GM23338 (cell line): Measurements from ENCODE around the gene APP.

Experiments
- CREB1 ChIP-seq: fragments of 250-450 bp; sonication (Bioruptor Pico); IDR thresholded peaks from 2 replicates; pipeline ENCODE4 v1.5.0; 2020; ENCODE audit warnings: low read depth, mild to moderate bottlenecking, moderate library complexity
- ETS1 ChIP-seq: IDR thresholded peaks from 2 replicates; pipeline ENCODE4 v1.6.1; 2016; ENCODE audit warnings: antibody characterized with exemption
- EZH2 ChIP-seq: fragments of 200-600 bp; sonication (generic); IDR thresholded peaks from one replicate; pipeline ENCODE4 v1.8.0; 2017; ENCODE audit warnings: antibody characterized with exemption, mild to moderate bottlenecking, low read depth; ENCODE audit not compliant: unreplicated experiment
- EZH2phosphoT487 ChIP-seq: fragments of 200-600 bp; sonication (generic); IDR thresholded peaks from one replicate; pipeline ENCODE4 v1.8.1; 2018; ENCODE audit warnings: antibody characterized with exemption; ENCODE audit not compliant: unreplicated experiment
- JUNB ChIP-seq: IDR thresholded peaks from one replicate; pipeline ENCODE4 v1.6.1; 2016; ENCODE audit warnings: antibody characterized with exemption; ENCODE audit not compliant: unreplicated experiment
- NANOG ChIP-seq: IDR thresholded peaks from 2 replicates; pipeline ENCODE4 v1.6.1; 2016; ENCODE audit warnings: antibody characterized with exemption, borderline replicate concordance
- POLR2AphosphoS5 ChIP-seq: IDR thresholded peaks from 2 replicates; pipeline ENCODE4 v1.6.1; 2016; ENCODE audit warnings: antibody characterized with exemption, low read depth
- REST ChIP-seq: IDR thresholded peaks from one replicate; pipeline ENCODE4 v1.6.1; 2018; ENCODE audit warnings: antibody characterized with exemption; ENCODE audit not compliant: unreplicated experiment
- STAT1 ChIP-seq: IDR thresholded peaks from one replicate; pipeline ENCODE4 v1.6.1; 2016; ENCODE audit warnings: antibody characterized with exemption; ENCODE audit not compliant: unreplicated experiment
- ZNF114 ChIP-seq: fragments of 250-450 bp; sonication (Bioruptor Pico); IDR thresholded peaks from 2 replicates; pipeline ENCODE4 v1.5.0; 2020; ENCODE audit warnings: mild to moderate bottlenecking, moderate library complexity
- ZNF331 ChIP-seq: fragments of 250-450 bp; sonication (Bioruptor Pico); IDR thresholded peaks from 2 replicates; pipeline ENCODE4 v1.5.0; 2020; ENCODE audit warnings: low read depth, mild to moderate bottlenecking, moderate library complexity
- ZNF462 ChIP-seq: fragments of 250-450 bp; sonication (Bioruptor Pico); IDR thresholded peaks from 2 replicates; pipeline ENCODE4 v1.5.0; 2020; ENCODE audit warnings: mild to moderate bottlenecking, moderate library complexity
- TF ChIP-seq, protein P1 (sequence below), 2 experiments: fragments of 200-600 bp in 1 of 2; sonication (generic) in 1 of 2; conservative IDR thresholded peaks; 2 replicates each; pipeline versions ENCODE4 v1.5.1 to v1.6.1; 2016 to 2017; ENCODE audit warnings: antibody characterized with exemption in 2 of 2, low read depth in 2 of 2, mild to moderate bottlenecking in 2 of 2, moderate library complexity in 1 of 2

DNA sequence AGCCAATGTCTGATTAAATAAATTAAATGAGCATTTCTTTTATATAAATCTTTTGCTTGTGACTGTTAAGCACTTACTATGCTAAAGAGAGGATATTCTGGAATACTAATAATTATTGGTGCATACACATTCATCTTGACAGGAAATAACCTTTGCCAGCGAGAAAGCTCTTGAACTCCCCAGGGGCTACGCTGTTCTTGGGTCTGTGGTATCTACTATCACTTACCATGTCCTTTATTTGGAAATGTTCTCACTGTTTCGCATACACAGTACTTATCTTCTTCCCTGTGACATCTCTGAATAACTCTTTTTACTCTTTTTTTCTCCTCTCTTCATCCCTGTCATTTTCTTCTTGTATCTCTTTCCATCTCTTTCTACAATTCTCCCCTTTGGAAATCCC, 257.1 kb downstream of the APP start:
- TF ChIP-seq POLR2AphosphoS5 (no peak), REST (no peak), EZH2 (no peak), EZH2phosphoT487 (no peak), JUNB (no peak), CREB1 (CRISPR knock-in tag) (no peak), ZNF114 (no peak), ETS1 (no peak), NANOG (no peak), STAT1 (no peak), ZNF462 (CRISPR knock-in tag) (no peak), ZNF331 (no peak)
- TF ChIP-seq, protein P1, sequence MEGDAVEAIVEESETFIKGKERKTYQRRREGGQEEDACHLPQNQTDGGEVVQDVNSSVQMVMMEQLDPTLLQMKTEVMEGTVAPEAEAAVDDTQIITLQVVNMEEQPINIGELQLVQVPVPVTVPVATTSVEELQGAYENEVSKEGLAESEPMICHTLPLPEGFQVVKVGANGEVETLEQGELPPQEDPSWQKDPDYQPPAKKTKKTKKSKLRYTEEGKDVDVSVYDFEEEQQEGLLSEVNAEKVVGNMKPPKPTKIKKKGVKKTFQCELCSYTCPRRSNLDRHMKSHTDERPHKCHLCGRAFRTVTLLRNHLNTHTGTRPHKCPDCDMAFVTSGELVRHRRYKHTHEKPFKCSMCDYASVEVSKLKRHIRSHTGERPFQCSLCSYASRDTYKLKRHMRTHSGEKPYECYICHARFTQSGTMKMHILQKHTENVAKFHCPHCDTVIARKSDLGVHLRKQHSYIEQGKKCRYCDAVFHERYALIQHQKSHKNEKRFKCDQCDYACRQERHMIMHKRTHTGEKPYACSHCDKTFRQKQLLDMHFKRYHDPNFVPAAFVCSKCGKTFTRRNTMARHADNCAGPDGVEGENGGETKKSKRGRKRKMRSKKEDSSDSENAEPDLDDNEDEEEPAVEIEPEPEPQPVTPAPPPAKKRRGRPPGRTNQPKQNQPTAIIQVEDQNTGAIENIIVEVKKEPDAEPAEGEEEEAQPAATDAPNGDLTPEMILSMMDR (conservative IDR thresholded peaks at IDR 0.05; ENCODE audit: low read depth in 2 of 2), result no peak
